Measurements from ENCODE around the gene ADCY4.

ADCY4 gene

DNA sequence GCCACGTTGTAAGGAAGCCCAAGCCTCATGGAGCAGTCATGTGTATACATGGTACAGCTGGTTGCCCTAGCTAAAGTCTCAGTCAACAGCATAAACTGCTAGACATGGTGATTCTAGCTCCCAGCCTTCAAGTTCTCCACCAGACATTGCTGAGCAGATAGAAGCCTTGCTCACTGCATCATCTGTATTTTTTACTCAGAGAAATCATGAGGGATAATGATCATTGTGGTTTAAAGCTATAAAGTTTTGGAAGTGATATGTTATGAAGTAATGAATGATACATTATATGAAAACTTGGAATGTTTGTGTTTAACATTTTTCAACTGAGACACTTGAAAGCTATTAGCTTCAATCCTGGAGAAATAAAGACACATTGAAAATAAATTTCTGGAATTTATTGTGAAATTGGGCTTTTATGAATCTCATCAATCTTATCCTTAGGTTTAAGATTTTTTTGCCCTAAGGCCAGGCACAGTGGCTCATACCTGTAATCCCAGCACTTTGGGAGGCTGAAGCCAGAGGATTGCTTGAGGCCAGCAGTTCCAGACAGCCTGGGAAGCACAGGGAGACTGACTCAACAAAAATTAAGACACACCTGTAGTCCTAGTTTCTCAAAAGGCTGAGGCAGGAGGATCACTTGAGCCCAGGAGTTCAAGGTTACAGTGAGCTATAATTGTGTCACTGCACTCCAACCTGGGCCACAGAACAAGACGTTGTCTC is 27.5 kb upstream of the ADCY4 start:
- Histone ChIP-seq H3K9ac (ENCODE audit: low read length) (no peak overlapping the region), H3K79me2 (ENCODE audit: insufficient read depth, low read length) (no peaks in the 10 kb centered on the region), H3K4me2 (ENCODE audit: low read depth, low read length, poor library complexity, severe bottlenecking) (no peak overlapping the region), H3K27ac (ENCODE audit: low read depth, low read length) (no peak overlapping the region), H4K20me1 (ENCODE audit: low read depth, low read length) (no peaks in the 10 kb centered on the region), H3K9me3 (ENCODE audit: insufficient read depth, low read length) (no peaks in the 10 kb centered on the region), H3K9me2 (replicated peaks; ENCODE audit: insufficient read depth, low read length) (no peaks in the 10 kb centered on the region), H3K4me3 (ENCODE audit: insufficient read depth, low read length, poor library complexity, severe bottlenecking) (no peak overlapping the region), H2AFZ (ENCODE audit: low read depth, low read length, severe bottlenecking) (no peak overlapping the region), H3F3A (ENCODE audit: insufficient read depth) (peaks cover 4% of the 10 kb centered on the region), H3K36me3 (ENCODE audit: low read length) (no peaks in the 10 kb centered on the region), H3K27me3 (ENCODE audit: low read length) (no peaks in the 10 kb centered on the region)
- TF ChIP-seq, protein P1, sequence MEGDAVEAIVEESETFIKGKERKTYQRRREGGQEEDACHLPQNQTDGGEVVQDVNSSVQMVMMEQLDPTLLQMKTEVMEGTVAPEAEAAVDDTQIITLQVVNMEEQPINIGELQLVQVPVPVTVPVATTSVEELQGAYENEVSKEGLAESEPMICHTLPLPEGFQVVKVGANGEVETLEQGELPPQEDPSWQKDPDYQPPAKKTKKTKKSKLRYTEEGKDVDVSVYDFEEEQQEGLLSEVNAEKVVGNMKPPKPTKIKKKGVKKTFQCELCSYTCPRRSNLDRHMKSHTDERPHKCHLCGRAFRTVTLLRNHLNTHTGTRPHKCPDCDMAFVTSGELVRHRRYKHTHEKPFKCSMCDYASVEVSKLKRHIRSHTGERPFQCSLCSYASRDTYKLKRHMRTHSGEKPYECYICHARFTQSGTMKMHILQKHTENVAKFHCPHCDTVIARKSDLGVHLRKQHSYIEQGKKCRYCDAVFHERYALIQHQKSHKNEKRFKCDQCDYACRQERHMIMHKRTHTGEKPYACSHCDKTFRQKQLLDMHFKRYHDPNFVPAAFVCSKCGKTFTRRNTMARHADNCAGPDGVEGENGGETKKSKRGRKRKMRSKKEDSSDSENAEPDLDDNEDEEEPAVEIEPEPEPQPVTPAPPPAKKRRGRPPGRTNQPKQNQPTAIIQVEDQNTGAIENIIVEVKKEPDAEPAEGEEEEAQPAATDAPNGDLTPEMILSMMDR (IDR thresholded peaks at IDR 0.05; ENCODE audit: insufficient read depth, low read length, poor library complexity, severe bottlenecking), result no peak
- TF ChIP-seq EZH2phosphoT487 (conservative IDR thresholded peaks at IDR 0.05; ENCODE audit: low read length), result no peak

DNA sequence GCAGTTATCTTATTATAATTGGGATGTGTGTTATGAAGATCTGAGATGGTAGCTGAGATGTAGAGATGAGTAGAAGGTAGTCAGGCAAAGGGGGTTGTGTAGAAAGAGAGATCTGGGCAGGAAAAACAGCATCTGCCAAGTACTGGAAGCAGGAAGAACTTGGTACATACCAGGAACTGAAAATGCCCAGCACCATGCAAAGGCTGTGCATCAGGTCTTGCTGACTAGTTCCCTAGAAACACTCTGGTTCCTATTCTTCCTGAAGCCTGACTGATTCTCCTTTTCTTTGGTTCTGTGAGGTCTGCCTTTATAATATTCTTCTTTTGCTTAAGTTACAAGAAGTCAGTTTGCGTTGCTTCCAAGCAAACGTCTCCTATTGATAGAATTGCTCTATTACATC is 26.5 kb upstream of the ADCY4 start:
- Histone ChIP-seq H3K27me3 (ENCODE audit: low read length) (no peaks in the 10 kb centered on the region), H3F3A (ENCODE audit: insufficient read depth) (no peaks in the 10 kb centered on the region; the same call in 1 of the 2 replicates), H3K79me2 (ENCODE audit: insufficient read depth, low read length) (no peaks in the 10 kb centered on the region), H3K36me3 (ENCODE audit: low read length) (no peaks in the 10 kb centered on the region), H3K27ac (ENCODE audit: low read depth, low read length) (no peak overlapping the region), H3K9ac (ENCODE audit: low read length) (no peak overlapping the region), H3K9me3 (ENCODE audit: insufficient read depth, low read length) (no peaks in the 10 kb centered on the region), H2AFZ (ENCODE audit: low read depth, low read length, severe bottlenecking) (no peak overlapping the region), H3K9me2 (replicated peaks; ENCODE audit: insufficient read depth, low read length) (no peaks in the 10 kb centered on the region), H3K4me2 (ENCODE audit: low read depth, low read length, poor library complexity, severe bottlenecking) (no peak overlapping the region), H4K20me1 (ENCODE audit: low read depth, low read length) (no peaks in the 10 kb centered on the region), H3K4me3 (ENCODE audit: insufficient read depth, low read length, poor library complexity, severe bottlenecking) (no peak overlapping the region)
- TF ChIP-seq EZH2phosphoT487 (conservative IDR thresholded peaks at IDR 0.05; ENCODE audit: low read length), result no peak
- TF ChIP-seq, protein P1 (IDR thresholded peaks at IDR 0.05; ENCODE audit: insufficient read depth, low read length, poor library complexity, severe bottlenecking), result no peak

- no peak for TF ChIP-seq EZH2phosphoT487 (conservative IDR thresholded peaks at IDR 0.05; ENCODE audit: low read length)
- TF ChIP-seq, protein P1 (IDR thresholded peaks at IDR 0.05; ENCODE audit: insufficient read depth, low read length, poor library complexity, severe bottlenecking), result no peak
- no peak overlapping the region for H3K4me3 ChIP-seq (ENCODE audit: insufficient read depth, low read length, poor library complexity, severe bottlenecking)
- H3K9ac ChIP-seq (ENCODE audit: low read length), result no peak overlapping the region
- no peaks in the 10 kb centered on the region for H4K20me1 ChIP-seq (ENCODE audit: low read depth, low read length)
- no peaks in the 10 kb centered on the region for H3K27me3 ChIP-seq (ENCODE audit: low read length)
- H3F3A ChIP-seq (ENCODE audit: insufficient read depth), result no peaks in the 10 kb centered on the region
- no peaks in the 10 kb centered on the region for H3K36me3 ChIP-seq (ENCODE audit: low read length)
- H3K4me2 ChIP-seq (ENCODE audit: low read depth, low read length, poor library complexity, severe bottlenecking), result no peak overlapping the region
- H3K9me3 ChIP-seq (ENCODE audit: insufficient read depth, low read length), result no peaks in the 10 kb centered on the region
- no peak overlapping the region for H3K27ac ChIP-seq (ENCODE audit: low read depth, low read length)
- H3K9me2 ChIP-seq (replicated peaks; ENCODE audit: insufficient read depth, low read length), result no peaks in the 10 kb centered on the region
- no peak overlapping the region for H2AFZ ChIP-seq (ENCODE audit: low read depth, low read length, severe bottlenecking)
- no peaks in the 10 kb centered on the region for H3K79me2 ChIP-seq (ENCODE audit: insufficient read depth, low read length)
Measured at GRCh38 chr14:24360281-24360680, 25.4 kb upstream of the ADCY4 start.
